IMR-90 (cell line): Measurements from ENCODE around the gene HTR5A. TPM values are rescaled to one million over a fixed set of nuclear protein-coding genes. Genes with fewer than 3 reads are reported as not detected.

Experiments used
- ATAC-seq: fragments of 200-7000 bp; cut with Tn5 transposase; 2 replicates; pipeline ENCODE4 v1.9.1; 2020; ENCODE audit warnings: low read depth, mild to moderate bottlenecking, moderate library complexity
- BruUV-seq: library from RNA; stranded (reverse); fragments of 400-500 nt; replicated peaks from 2 replicates; lab custom pipeline; 2021; lab: Mats Ljungman, UMichigan
- CTCF ChIA-PET: fragments of 300-600 bp; formaldehyde crosslinking; extraction: SDS; loops from one replicate; lab custom pipeline; 2021; ENCODE audit warnings: antibody characterized with exemption; lab: Yijun Ruan, JAX
- POLR2A ChIA-PET: fragments of 300-600 bp; sonication (Branson Sonifier 250); formaldehyde crosslinking; loops from one replicate; lab custom pipeline; 2022; ENCODE audit warnings: antibody characterized with exemption; ENCODE audit not compliant: unreplicated experiment; lab: Charles Lee
- DNase-seq: peaks from one replicate; pipeline ENCODE4 v3.0.0; 2013
- H2AFZ ChIP-seq: replicated peaks from 2 replicates; pipeline ENCODE3; 2013; ENCODE audit warnings: low read length, mild to moderate bottlenecking; ENCODE audit not compliant: poor library complexity
- H2AK5ac ChIP-seq: 2 replicates; pipeline ENCODE4 v1.6.1; 2013; ENCODE audit warnings: low read depth, low read length, inconsistent platforms
- H2AK9ac ChIP-seq: replicated peaks from 2 replicates; pipeline ENCODE3; 2013; ENCODE audit warnings: mild to moderate bottlenecking, low read depth, low read length, moderate library complexity; ENCODE audit not compliant: poor library complexity
- H2BK120ac ChIP-seq: 2 replicates; pipeline ENCODE4 v1.6.1; 2013; ENCODE audit warnings: low read depth, low read length, inconsistent platforms
- H2BK15ac ChIP-seq: 3 replicates; pipeline ENCODE4 v1.6.1; 2013; ENCODE audit warnings: low read depth, low read length, inconsistent platforms
- H2BK20ac ChIP-seq: 2 replicates; pipeline ENCODE4 v1.6.1; 2013; ENCODE audit warnings: low read depth, mild to moderate bottlenecking, inconsistent platforms, low read length, moderate library complexity
- H2BK5ac ChIP-seq: 2 replicates; pipeline ENCODE4 v1.6.1; 2013; ENCODE audit warnings: mild to moderate bottlenecking, low read depth, low read length, inconsistent platforms; ENCODE audit not compliant: poor library complexity, severe bottlenecking
- H3K14ac ChIP-seq: replicated peaks from 2 replicates; pipeline ENCODE4 v1.6.1; 2013; ENCODE audit warnings: low read depth, low read length, inconsistent platforms
- H3K18ac ChIP-seq: 2 replicates; pipeline ENCODE4 v1.6.1; 2013; ENCODE audit warnings: low read depth, low read length, control low read depth
- H3K23ac ChIP-seq: 2 replicates; pipeline ENCODE4 v1.6.1; 2013; ENCODE audit warnings: low read depth, low read length, inconsistent platforms
- H3K27ac ChIP-seq: 2 replicates; pipeline ENCODE4 v1.5.1; 2013; ENCODE audit warnings: mild to moderate bottlenecking, control low read depth, low read length; ENCODE audit not compliant: insufficient read depth
- H3K27me3 ChIP-seq: 2 replicates; pipeline ENCODE4 v1.6.1; 2013; ENCODE audit warnings: low read length; ENCODE audit not compliant: control insufficient read depth, insufficient read depth
- H3K36me3 ChIP-seq: 2 replicates; pipeline ENCODE4 v1.6.1; 2013; ENCODE audit warnings: low read length, mixed read lengths; ENCODE audit not compliant: control insufficient read depth, insufficient read depth
- H3K4ac ChIP-seq: 2 replicates; pipeline ENCODE4 v1.6.1; 2013; ENCODE audit warnings: low read depth, low read length, inconsistent platforms
- H3K4me1 ChIP-seq: 2 replicates; pipeline ENCODE4 v1.6.1; 2013; ENCODE audit warnings: low read length, mixed read lengths; ENCODE audit not compliant: control insufficient read depth, insufficient read depth
- H3K4me2 ChIP-seq: 2 replicates; pipeline ENCODE4 v1.6.1; 2013; ENCODE audit warnings: low read depth, mild to moderate bottlenecking, control low read depth, low read length, moderate library complexity
- H3K4me3 ChIP-seq: 2 replicates; pipeline ENCODE4 v1.5.1; 2013; ENCODE audit warnings: low read depth, mild to moderate bottlenecking, control low read depth, low read length, moderate library complexity; ENCODE audit not compliant: insufficient read depth
- H3K56ac ChIP-seq: 2 replicates; pipeline ENCODE4 v1.6.1; 2013; ENCODE audit warnings: low read length, inconsistent platforms; ENCODE audit not compliant: insufficient read depth; ENCODE audit errors: extremely low read depth
- H3K79me1 ChIP-seq, 2 experiments: 2 replicates each; pipeline ENCODE4 v1.6.1; 2013; ENCODE audit warnings: low read length in 2 of 2, inconsistent platforms in 1 of 2, low read depth in 1 of 2
- H3K9ac ChIP-seq: 2 replicates; pipeline ENCODE4 v1.6.1; 2013; ENCODE audit warnings: low read depth, low read length, control low read depth
- H3K9me1 ChIP-seq: 2 replicates; pipeline ENCODE4 v1.6.1; 2013; ENCODE audit warnings: low read length, inconsistent platforms; ENCODE audit not compliant: insufficient read depth
- H3K9me3 ChIP-seq: 2 replicates; pipeline ENCODE4 v1.6.1; 2013; ENCODE audit warnings: low read length; ENCODE audit not compliant: control insufficient read depth, insufficient read depth
- H4K20me1 ChIP-seq: 2 replicates; pipeline ENCODE4 v1.6.1; 2013; ENCODE audit warnings: low read length, inconsistent platforms; ENCODE audit not compliant: insufficient read depth
- H4K5ac ChIP-seq: 2 replicates; pipeline ENCODE4 v1.6.1; 2013; ENCODE audit warnings: mild to moderate bottlenecking, low read depth, low read length, control low read depth
- H4K8ac ChIP-seq, 2 experiments: 2 replicates each; pipeline ENCODE4 v1.6.1; 2013; ENCODE audit warnings: low read depth in 2 of 2, low read length in 2 of 2, control low read depth in 1 of 2, inconsistent platforms in 1 of 2
- H4K91ac ChIP-seq: 2 replicates; pipeline ENCODE4 v1.6.1; 2013; ENCODE audit warnings: low read depth, low read length, inconsistent platforms; ENCODE audit not compliant: insufficient read depth
- CEBPB ChIP-seq: IDR thresholded peaks from 2 replicates; pipeline ENCODE4 v1.6.1; 2012; ENCODE audit warnings: low read depth, low read length, improper control_type of control experiment
- CHD1 ChIP-seq: IDR thresholded peaks from 2 replicates; pipeline ENCODE4 v1.6.1; 2012; ENCODE audit warnings: low read depth, low read length, improper control_type of control experiment
- MAZ ChIP-seq: IDR thresholded peaks from 2 replicates; pipeline ENCODE4 v1.6.1; 2012; ENCODE audit warnings: low read depth, mild to moderate bottlenecking, low read length, improper control_type of control experiment, moderate library complexity, borderline replicate concordance
- MXI1 ChIP-seq: IDR thresholded peaks from 2 replicates; pipeline ENCODE4 v1.6.1; 2012; ENCODE audit warnings: low read depth, mild to moderate bottlenecking, low read length, moderate library complexity, borderline replicate concordance
- NFE2L2 ChIP-seq: fragments of 150-350 bp; IDR thresholded peaks from 2 replicates; pipeline ENCODE4 v1.6.1; 2016; ENCODE audit warnings: low read depth, mild to moderate bottlenecking, low read length
- POLR2A ChIP-seq: IDR thresholded peaks from 2 replicates; pipeline ENCODE4 v1.6.1; 2012; ENCODE audit warnings: mild to moderate bottlenecking, low read depth, low read length
- RAD21 ChIP-seq: IDR thresholded peaks from 2 replicates; pipeline ENCODE4 v1.6.1; 2012; ENCODE audit warnings: low read length, improper control_type of control experiment
- RCOR1 ChIP-seq: IDR thresholded peaks from 2 replicates; pipeline ENCODE4 v1.6.1; 2012; ENCODE audit warnings: mild to moderate bottlenecking, low read length, improper control_type of control experiment; ENCODE audit not compliant: insufficient replicate concordance
- RFX5 ChIP-seq: IDR thresholded peaks from 2 replicates; pipeline ENCODE4 v1.8.0; 2012; ENCODE audit warnings: low read depth, mild to moderate bottlenecking, low read length, moderate library complexity
- SMC3 ChIP-seq: fragments of 150-350 bp; IDR thresholded peaks from 2 replicates; pipeline ENCODE4 v1.6.1; 2016; ENCODE audit warnings: low read depth, mild to moderate bottlenecking, antibody characterized with exemption, low read length, moderate library complexity
- WGBS, 2 experiments: methylation state at CpG; one replicate each; pipeline versions ENCODE4 v1.1.5 to v1.1.7; 2013; ENCODE audit warnings: missing lambda C conversion rate in 2 of 2; ENCODE audit not compliant: insufficient read length in 1 of 2; ENCODE audit errors: extremely low coverage in 2 of 2; 5-methylcytosine and 5-hydroxymethylcytosine counted together
- dilution Hi-C: fragments of 300-500 bp; cut with HindIII; formaldehyde crosslinking; loops from one replicate; pipeline ENCODE4 v1.14.3; 2018; ENCODE audit warnings: low sequenced_read_pairs; ENCODE audit not compliant: unreplicated experiment
- in situ Hi-C: fragments of 300-500 bp; cut with MboI; formaldehyde crosslinking; loops from 3 replicates; pipeline ENCODE4 v1.14.3; 2019; ENCODE audit warnings: low sequenced_read_pairs, inconsistent platforms, mixed read lengths
- intact Hi-C: fragments of 100-400 bp; cut with micrococcal nuclease; formaldehyde crosslinking; loops from 2 replicates; pipeline ENCODE4 v1.10.0; 2022
- polyA plus RNA-seq, 3 experiments: library from polyadenylated mRNA; depleted of rRNA; stranded (reverse); fragments of >200 nt; gene quantifications; 2 replicates each; pipeline ENCODE4 v1.2.3, GENCODE V29; 2012; ENCODE audit warnings: low replicate concordance in 1 of 3
- total RNA-seq: library from RNA; depleted of rRNA; stranded (reverse); fragments of >200 nt; gene quantifications from 2 replicates; pipeline ENCODE4 v1.2.3, GENCODE V29; 2012
- TF ChIP-seq, protein P1 (sequence below): fragments of 150-350 bp; IDR thresholded peaks from 2 replicates; pipeline ENCODE4 v1.6.1; 2016; ENCODE audit warnings: low read depth, mild to moderate bottlenecking, low read length, moderate library complexity, borderline replicate concordance
- TF ChIP-seq, protein P2 (sequence below): fragments of 150-350 bp; IDR thresholded peaks from 2 replicates; pipeline ENCODE4 v1.6.1; 2017; ENCODE audit warnings: mild to moderate bottlenecking, antibody characterized with exemption, low read length, low read depth

The HTR5A gene
- total and polyA plus RNA-seq, 2 of the 4 experiments (the other 2 are of a cell fraction), result not detected

DNA sequence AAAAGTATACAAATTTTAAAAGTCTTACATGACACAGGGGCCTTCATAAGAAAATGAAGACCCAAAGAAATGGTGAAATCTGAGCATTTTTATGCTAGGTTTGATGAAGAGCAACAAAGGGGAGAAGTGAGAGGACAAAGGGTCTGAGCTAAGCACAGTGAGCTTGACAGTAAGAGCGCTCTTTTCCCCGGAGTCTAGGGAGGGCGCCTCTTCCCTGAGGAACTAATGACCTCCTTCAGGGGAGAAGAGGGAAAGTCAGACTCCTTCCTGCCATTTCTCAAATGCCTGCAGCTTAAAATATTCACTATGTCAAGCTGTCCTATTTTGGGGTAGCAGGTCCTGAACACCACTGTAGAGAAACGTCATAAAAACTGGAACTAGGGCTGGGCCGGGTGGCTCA lies 49.1 kb upstream of the HTR5A start:
- no peaks in the 10 kb centered on the region for H4K20me1 ChIP-seq
- POLR2A ChIA-PET, result no interaction called here
- H3K36me3 ChIP-seq, result no peaks in the 10 kb centered on the region
- H2BK5ac ChIP-seq, result no peak overlapping the region
- no peaks in the 10 kb centered on the region for H3K4me1 ChIP-seq
- no peaks in the 10 kb centered on the region for H3K79me1 ChIP-seq
- ATAC-seq (no peak), DNase-seq (no peak)
- H4K5ac ChIP-seq, result no peak overlapping the region
- H3K9ac ChIP-seq, result no peak overlapping the region
- no peaks in the 10 kb centered on the region for H3K27me3 ChIP-seq
- no CpG with 5 or more reads among the region's 5 CpGs for WGBS, 2 experiments
- H3K9me3 ChIP-seq, result no peaks in the 10 kb centered on the region
- H3K18ac ChIP-seq, result no peak overlapping the region
- no TSS peak for BruUV-seq
- no peak overlapping the region for H2AK9ac ChIP-seq
- in situ Hi-C loops, result no loop called here
- no peak overlapping the region for H2BK20ac ChIP-seq
- CTCF ChIA-PET, result no interaction called here
- no peak overlapping the region for H4K8ac ChIP-seq
- H2BK15ac ChIP-seq, result no peak overlapping the region
- no peak overlapping the region for H2BK120ac ChIP-seq
- no peak overlapping the region for H3K14ac ChIP-seq
- no peak overlapping the region for H3K4me3 ChIP-seq
- no peak overlapping the region for H3K27ac ChIP-seq
- H3K4me2 ChIP-seq, result no peak overlapping the region
- H4K91ac ChIP-seq, result no peak overlapping the region
- TF ChIP-seq, protein P1, sequence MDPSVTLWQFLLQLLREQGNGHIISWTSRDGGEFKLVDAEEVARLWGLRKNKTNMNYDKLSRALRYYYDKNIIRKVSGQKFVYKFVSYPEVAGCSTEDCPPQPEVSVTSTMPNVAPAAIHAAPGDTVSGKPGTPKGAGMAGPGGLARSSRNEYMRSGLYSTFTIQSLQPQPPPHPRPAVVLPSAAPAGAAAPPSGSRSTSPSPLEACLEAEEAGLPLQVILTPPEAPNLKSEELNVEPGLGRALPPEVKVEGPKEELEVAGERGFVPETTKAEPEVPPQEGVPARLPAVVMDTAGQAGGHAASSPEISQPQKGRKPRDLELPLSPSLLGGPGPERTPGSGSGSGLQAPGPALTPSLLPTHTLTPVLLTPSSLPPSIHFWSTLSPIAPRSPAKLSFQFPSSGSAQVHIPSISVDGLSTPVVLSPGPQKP, result no peak
- TF ChIP-seq MAZ, result no peak
- no peak for TF ChIP-seq RFX5
- TF ChIP-seq, protein P2, sequence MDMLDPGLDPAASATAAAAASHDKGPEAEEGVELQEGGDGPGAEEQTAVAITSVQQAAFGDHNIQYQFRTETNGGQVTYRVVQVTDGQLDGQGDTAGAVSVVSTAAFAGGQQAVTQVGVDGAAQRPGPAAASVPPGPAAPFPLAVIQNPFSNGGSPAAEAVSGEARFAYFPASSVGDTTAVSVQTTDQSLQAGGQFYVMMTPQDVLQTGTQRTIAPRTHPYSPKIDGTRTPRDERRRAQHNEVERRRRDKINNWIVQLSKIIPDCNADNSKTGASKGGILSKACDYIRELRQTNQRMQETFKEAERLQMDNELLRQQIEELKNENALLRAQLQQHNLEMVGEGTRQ, result no peak
- no peak for TF ChIP-seq SMC3
- TF ChIP-seq CHD1, result no peak
- no peak for TF ChIP-seq NFE2L2
- TF ChIP-seq POLR2A, result no peak
- TF ChIP-seq RAD21, result no peak
- no peak for TF ChIP-seq MXI1
- TF ChIP-seq RCOR1, result no peak
- TF ChIP-seq CEBPB, result no peak
- dilution Hi-C loops, result no loop called here
- no peak overlapping the region for H3K23ac ChIP-seq
- intact Hi-C loops, result no loop called here
- H3K4ac ChIP-seq, result no peak overlapping the region
- H2AFZ ChIP-seq, result no peak overlapping the region
- no peaks in the 10 kb centered on the region for H3K9me1 ChIP-seq
- H3K56ac ChIP-seq, result no peak overlapping the region
- H2AK5ac ChIP-seq, result no peak overlapping the region
